Lower leg skin (tissue), 3 donors: ENCODE data around the gene AKAP6.

ENCODE experiments used
- POLR2A ChIP-seq, 2 donors: fragments of 450-650 bp; IDR thresholded peaks; one replicate each; pipeline ENCODE4 v1.6.1; 2016 to 2017; ENCODE audit warnings: antibody characterized with exemption in 2 of 2, mild to moderate bottlenecking in 1 of 2, moderate library complexity in 1 of 2
- TF ChIP-seq, protein P1 (sequence below), 3 donors: fragments of 450-650 bp; IDR thresholded peaks; one replicate each; pipeline ENCODE4 v1.5.1; 2016; ENCODE audit warnings: antibody characterized with exemption in 3 of 3, mild to moderate bottlenecking in 3 of 3, moderate library complexity in 2 of 3

DNA sequence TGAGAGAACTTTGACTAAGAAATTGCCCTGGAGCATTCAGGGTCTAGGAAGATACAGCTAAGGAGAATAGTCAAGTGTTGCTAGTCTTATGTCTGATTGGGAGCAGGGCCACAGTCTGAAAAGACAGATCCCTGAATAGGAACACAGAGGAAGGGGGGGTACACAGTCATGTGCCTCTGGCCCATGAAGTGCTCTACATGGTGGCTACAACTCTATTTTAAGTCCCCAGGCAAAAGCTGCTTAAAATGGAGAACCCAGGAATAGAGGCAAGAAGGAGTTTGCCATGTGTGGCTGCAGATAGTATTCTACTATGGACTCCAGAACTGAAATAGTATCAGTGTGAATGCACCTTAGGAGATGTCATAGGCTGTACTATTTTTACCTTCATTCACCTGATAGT, 491.6 kb downstream of the AKAP6 start:
- TF ChIP-seq POLR2A (IDR thresholded peaks at IDR 0.05): no peak
- TF ChIP-seq, protein P1, sequence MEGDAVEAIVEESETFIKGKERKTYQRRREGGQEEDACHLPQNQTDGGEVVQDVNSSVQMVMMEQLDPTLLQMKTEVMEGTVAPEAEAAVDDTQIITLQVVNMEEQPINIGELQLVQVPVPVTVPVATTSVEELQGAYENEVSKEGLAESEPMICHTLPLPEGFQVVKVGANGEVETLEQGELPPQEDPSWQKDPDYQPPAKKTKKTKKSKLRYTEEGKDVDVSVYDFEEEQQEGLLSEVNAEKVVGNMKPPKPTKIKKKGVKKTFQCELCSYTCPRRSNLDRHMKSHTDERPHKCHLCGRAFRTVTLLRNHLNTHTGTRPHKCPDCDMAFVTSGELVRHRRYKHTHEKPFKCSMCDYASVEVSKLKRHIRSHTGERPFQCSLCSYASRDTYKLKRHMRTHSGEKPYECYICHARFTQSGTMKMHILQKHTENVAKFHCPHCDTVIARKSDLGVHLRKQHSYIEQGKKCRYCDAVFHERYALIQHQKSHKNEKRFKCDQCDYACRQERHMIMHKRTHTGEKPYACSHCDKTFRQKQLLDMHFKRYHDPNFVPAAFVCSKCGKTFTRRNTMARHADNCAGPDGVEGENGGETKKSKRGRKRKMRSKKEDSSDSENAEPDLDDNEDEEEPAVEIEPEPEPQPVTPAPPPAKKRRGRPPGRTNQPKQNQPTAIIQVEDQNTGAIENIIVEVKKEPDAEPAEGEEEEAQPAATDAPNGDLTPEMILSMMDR (IDR thresholded peaks at IDR 0.05): no peak
